BLaER1 (cell line): Measurements from ENCODE around the gene FAM217B.
"Not testable (repeated sequence)": the region's sequence is repeated elsewhere in the genome, so short reads cannot be mapped to it uniquely, and the experiment has no call there.

Experiments
- H3K27ac ChIP-seq: shearing (Covaris generic); formaldehyde crosslinking; 2 replicates; pipeline ENCODE4 v1.8.1; 2022
- H3K27me3 ChIP-seq: shearing (Covaris generic); formaldehyde crosslinking; 2 replicates; pipeline ENCODE4 v1.8.1; 2022
- H3K36me3 ChIP-seq: shearing (Covaris generic); formaldehyde crosslinking; 2 replicates; pipeline ENCODE4 v1.8.1; 2022
- H3K4me1 ChIP-seq: shearing (Covaris generic); formaldehyde crosslinking; 2 replicates; pipeline ENCODE4 v1.8.1; 2022
- H3K4me2 ChIP-seq: shearing (Covaris generic); formaldehyde crosslinking; 2 replicates; pipeline ENCODE4 v1.8.1; 2022
- H3K4me3 ChIP-seq: shearing (Covaris generic); formaldehyde crosslinking; 2 replicates; pipeline ENCODE4 v1.8.1; 2022
- H3K9ac ChIP-seq: shearing (Covaris generic); formaldehyde crosslinking; 2 replicates; pipeline ENCODE4 v1.8.1; 2022
- H3K9me3 ChIP-seq: shearing (Covaris generic); formaldehyde crosslinking; 2 replicates; pipeline ENCODE4 v1.8.1; 2022
- H4K20me1 ChIP-seq: shearing (Covaris generic); formaldehyde crosslinking; 2 replicates; pipeline ENCODE4 v1.8.1; 2022
- Cebpa-rat ChIP-seq: shearing (Covaris generic); IDR thresholded peaks from 2 replicates; pipeline ENCODE4 v1.8.1; 2022

Gene FAM217B

DNA sequence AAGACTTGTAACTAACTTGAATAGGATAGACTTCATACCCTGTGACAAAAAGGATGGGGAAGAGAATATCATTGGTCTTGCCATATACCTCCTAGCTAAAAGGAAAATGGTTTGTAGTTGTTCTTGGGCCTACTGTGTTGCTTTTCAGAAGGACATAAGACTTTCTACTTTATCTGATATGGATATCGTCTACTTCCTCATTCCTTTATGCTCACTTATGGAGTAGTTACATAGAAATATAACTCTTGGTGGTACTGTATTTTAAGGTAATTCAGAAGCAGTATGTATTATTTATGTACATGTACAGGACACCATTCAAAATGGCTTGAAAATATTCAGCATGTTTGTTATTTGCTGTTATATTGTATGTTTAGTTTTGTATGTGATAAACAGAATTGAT lies 8.0 kb downstream of the FAM217B start:
- no peak overlapping the region for H3K4me3 ChIP-seq
- TF ChIP-seq Cebpa-rat, result no peak
- peaks cover 22% of the 10 kb centered on the region for H3K36me3 ChIP-seq
- H3K4me2 ChIP-seq, result no peak overlapping the region
- H3K27ac ChIP-seq, result no peak overlapping the region
- no peaks in the 10 kb centered on the region for H3K27me3 ChIP-seq
- H3K9me3 ChIP-seq, result no peaks in the 10 kb centered on the region
- peaks cover 7% of the 10 kb centered on the region for H3K4me1 ChIP-seq
- no peak overlapping the region for H3K9ac ChIP-seq
- no peaks in the 10 kb centered on the region for H4K20me1 ChIP-seq

DNA sequence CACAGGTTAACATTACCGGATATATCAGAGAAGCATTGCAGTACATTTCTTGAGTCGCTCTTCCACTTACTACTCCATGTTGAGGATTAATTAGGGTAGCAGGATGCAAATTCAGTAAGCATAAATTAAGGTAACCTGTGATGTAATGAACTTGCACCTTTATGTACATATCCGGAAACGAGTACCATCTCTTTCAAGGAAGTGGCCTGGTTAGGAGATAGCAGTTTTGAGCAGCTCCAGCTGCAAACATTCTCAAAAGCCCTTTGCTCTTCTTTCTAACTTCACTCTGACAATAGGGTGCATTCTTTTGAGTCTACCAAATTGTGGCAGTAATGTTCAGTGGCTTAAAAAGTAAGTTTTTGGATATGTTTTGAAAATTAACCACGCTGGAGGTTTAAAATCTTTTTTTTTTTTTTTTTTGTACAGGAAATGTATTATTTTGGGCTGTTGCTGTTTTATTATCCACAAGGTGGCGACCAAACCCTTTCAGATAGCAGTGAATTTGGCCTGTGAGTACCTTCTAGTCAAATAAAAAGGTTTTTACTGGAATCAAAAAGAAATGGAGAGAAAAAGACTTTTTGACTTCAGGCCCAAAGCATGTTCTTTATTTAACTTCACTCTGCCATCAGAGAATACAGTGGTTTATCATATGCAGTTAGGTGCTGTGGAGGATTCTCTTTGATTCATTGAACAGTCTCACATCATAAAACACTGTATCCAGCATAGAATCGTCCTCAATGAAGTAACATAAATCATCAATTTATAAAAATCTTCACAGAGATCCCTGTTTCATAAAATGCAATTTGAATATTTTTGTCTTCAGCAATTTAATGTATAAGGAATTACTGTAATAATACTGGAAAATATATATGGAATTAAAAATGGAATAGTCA lies 8.9 kb downstream of the FAM217B start:
- Histone ChIP-seq H3K9ac (no peak overlapping the region), H3K27me3 (no peaks in the 10 kb centered on the region), H3K4me2 (peak overlapping the region; percentile 41), H3K4me1 (peaks cover 7% of the 10 kb centered on the region), H3K4me3 (no peak overlapping the region), H3K36me3 (peaks cover 18% of the 10 kb centered on the region), H3K9me3 (no peaks in the 10 kb centered on the region), H3K27ac (no peak overlapping the region), H4K20me1 (no peaks in the 10 kb centered on the region)
- no peak for TF ChIP-seq Cebpa-rat

DNA sequence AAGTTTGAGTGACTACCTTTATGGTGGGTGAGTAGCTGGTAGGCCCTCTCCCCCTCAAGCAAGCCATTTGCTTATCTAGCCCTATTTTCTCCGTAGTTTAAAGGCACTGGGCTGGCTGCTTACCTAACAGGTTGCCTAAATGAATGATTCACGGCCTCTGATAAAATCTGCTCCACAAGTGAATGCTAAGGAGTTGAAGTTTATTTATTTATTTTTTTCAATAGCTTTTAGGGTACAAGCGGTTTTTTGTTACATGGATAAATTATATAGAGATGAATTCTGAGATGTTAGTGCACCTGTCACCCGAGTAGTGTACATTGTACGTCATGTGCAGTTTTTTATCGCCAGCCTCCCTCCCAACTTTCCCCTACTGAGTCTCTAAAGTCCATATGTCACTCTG lies 9.7 kb downstream of the FAM217B start:
- Histone ChIP-seq H3K36me3 (peaks cover 9% of the 10 kb centered on the region), H3K27ac (no peak overlapping the region), H3K27me3 (no peaks in the 10 kb centered on the region), H3K9ac (no peak overlapping the region), H3K4me2 (no peak overlapping the region), H4K20me1 (no peaks in the 10 kb centered on the region), H3K9me3 (no peaks in the 10 kb centered on the region), H3K4me3 (no peak overlapping the region), H3K4me1 (peaks cover 7% of the 10 kb centered on the region)
- no peak for TF ChIP-seq Cebpa-rat

DNA sequence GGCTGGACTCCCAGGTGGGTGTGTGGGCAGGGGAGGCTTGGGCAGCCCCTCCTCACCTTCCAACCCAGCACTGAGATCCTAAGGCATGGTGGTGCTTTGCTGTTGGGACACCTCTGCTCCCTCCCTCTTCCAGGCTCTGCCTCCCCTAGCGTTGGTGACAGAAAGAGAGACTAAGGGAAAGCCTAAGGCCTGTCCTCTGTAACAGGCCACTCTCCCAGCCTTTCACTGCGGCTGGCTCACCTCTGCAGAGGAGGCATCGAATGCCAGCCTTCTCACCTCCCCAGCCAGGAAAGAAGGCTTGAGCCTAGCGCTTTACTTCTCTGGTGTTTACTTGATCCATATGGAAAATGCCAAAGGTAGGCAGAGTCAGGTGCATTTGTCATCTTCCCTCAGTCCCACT lies 14.5 kb downstream of the FAM217B start:
- Histone ChIP-seq H3K4me2 (no peak overlapping the region), H4K20me1 (no peaks in the 10 kb centered on the region), H3K9me3 (no peaks in the 10 kb centered on the region), H3K9ac (no peak overlapping the region), H3K4me1 (no peaks in the 10 kb centered on the region), H3K4me3 (no peak overlapping the region), H3K27ac (no peak overlapping the region), H3K27me3 (no peaks in the 10 kb centered on the region), H3K36me3 (no peaks in the 10 kb centered on the region)
- TF ChIP-seq Cebpa-rat, result no peak

DNA sequence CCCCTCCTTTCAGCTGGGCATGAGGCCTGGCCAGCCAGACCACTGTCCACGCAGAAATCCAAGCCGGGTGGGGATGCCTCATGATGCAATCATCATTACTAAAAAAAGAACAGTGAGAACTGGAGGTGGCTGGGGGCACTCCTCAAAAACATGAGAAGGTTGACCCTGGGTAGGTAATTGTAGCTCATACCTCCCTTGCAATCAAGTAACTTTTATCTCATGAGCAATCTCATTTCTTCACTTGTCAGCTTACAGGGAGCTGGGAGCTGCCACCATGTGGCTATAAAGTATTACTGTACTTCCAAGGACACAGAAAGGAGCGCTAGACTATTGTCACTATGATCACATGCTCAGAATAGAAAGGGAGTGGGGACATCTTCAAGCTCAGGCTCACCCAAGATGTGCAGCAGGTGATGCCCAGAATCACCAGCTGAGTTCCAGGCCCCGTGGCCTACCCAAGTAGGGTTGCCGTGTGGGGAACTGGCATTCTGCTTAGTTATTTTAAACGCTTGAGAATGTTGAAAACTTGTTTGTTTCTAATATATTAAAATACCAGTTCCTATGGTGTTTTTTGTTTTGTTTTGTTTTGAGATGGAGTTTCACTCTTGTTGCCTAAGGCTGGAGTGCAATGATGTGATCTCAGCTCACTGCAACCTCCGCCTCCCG lies 15.1 kb downstream of the FAM217B start:
- no peaks in the 10 kb centered on the region for H3K4me1 ChIP-seq
- no peak overlapping the region for H3K9ac ChIP-seq
- TF ChIP-seq Cebpa-rat, result no peak
- H3K36me3 ChIP-seq, result no peaks in the 10 kb centered on the region
- H3K4me3 ChIP-seq, result no peak overlapping the region
- H4K20me1 ChIP-seq, result no peaks in the 10 kb centered on the region
- H3K27ac ChIP-seq, result no peak overlapping the region
- no peaks in the 10 kb centered on the region for H3K27me3 ChIP-seq
- H3K4me2 ChIP-seq, result no peak overlapping the region
- H3K9me3 ChIP-seq, result no peaks in the 10 kb centered on the region

DNA sequence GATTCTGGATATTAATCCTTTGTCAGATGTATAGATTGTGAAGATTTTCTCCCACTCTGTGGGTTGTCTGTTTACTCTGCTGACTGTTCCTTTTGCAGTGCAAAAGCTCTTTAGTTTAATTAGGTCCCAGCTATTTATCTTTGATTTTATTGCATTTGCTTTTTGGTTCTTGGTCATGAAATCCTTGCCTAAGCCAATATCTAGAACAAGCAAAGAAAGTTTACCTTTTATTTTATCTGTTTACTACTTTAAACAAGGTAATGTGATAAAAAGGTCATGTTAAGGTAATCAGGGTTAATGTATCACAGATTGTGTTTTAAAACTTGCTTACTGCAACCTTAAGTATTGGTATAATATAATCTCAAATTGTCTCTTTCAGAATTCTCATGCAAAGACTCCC lies 17.4 kb downstream of the FAM217B start:
- not testable (repeated sequence) for H3K9ac ChIP-seq, H3K36me3 ChIP-seq, H3K4me2 ChIP-seq, H4K20me1 ChIP-seq, H3K27me3 ChIP-seq, H3K4me1 ChIP-seq, H3K27ac ChIP-seq, H3K9me3 ChIP-seq, H3K4me3 ChIP-seq

DNA sequence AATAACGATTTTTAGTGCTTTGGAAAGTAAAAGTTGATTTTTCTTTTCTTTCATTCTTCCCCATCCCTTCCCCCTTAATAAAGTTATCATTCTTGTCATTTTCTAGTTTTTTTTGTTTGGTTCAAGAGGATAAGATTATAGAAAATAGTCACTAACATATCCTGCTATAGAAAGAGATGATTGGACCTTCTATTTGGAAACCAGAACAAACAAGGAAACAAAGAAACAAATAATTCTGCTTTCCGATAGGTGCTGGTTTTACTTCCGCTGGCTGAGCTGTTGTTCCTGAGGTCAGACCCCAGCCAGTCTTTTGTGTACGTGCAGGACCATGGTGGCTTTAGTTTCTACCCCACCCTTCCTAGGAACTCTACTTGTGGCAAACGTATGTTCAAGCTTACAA lies 17.9 kb downstream of the FAM217B start, which contains the start of gene CDH26:
CDH26 (plus strand) TSS at position 301 of the 400 bp plus-strand sequence. CDS start 304 bp downstream, outside the sequence.
- no peaks in the 10 kb centered on the region for H3K4me1 ChIP-seq
- TF ChIP-seq Cebpa-rat, result no peak
- no peaks in the 10 kb centered on the region for H3K36me3 ChIP-seq
- H3K9me3 ChIP-seq, result no peaks in the 10 kb centered on the region
- H3K4me3 ChIP-seq, result no peak within 1 kb of the TSS
- no peaks in the 10 kb centered on the region for H3K27me3 ChIP-seq
- H3K27ac ChIP-seq, result no peak within 1 kb of the TSS
- no peak within 1 kb of the TSS for H3K4me2 ChIP-seq
- no peak within 1 kb of the TSS for H3K9ac ChIP-seq
- H4K20me1 ChIP-seq, result no peaks in the 10 kb centered on the region

DNA sequence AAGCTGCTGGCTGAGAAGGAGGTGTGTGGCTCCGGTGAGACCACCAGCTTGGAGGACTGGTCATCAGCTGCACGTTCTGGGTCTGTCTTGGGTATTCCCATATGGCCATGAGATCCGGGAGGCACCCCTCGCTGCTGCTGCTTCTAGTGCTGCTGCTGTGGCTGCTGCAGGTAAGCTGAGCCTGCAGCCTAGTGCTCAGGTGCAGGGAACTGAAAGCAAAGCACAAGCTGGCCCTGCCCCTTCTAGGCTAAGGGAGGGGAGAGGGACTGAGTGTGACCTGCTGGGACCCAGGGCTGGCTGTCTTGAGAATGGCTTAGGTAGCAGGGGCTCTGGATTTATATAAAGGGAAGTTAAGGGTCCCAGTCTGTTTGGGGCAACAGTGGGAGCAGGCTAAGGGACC lies 18.4 kb downstream of the FAM217B start:
- no peaks in the 10 kb centered on the region for H3K4me1 ChIP-seq
- H3K4me2 ChIP-seq, result no peak overlapping the region
- no peaks in the 10 kb centered on the region for H3K27me3 ChIP-seq

DNA sequence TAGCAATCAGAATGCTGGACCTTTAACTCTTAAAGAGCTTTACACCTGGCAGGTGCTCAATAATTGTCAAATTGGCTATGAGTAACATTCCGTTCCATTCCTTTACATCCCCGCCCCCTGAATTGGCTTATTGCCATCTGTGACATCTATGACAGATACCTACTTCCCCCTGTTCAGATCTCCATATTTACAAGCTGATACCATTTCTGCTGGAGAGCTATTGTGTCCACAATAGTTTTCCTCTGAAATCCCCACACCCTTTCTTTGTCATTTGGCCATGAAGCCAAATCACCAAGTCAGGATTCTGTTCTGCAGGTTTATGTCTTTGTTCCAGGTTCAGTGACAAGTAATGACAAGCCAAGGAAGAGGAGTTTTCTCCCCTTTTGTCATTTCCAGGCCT lies 21.2 kb downstream of the FAM217B start:
- no peaks in the 10 kb centered on the region for H3K36me3 ChIP-seq
- H3K4me2 ChIP-seq, result no peak overlapping the region
- no peaks in the 10 kb centered on the region for H3K27me3 ChIP-seq
- no peaks in the 10 kb centered on the region for H3K9me3 ChIP-seq
- H3K4me3 ChIP-seq, result no peak overlapping the region
- TF ChIP-seq Cebpa-rat, result no peak
- no peaks in the 10 kb centered on the region for H3K4me1 ChIP-seq
- H4K20me1 ChIP-seq, result no peaks in the 10 kb centered on the region
- H3K27ac ChIP-seq, result no peak overlapping the region
- H3K9ac ChIP-seq, result no peak overlapping the region

More for the DNA sequence above, 18.4 kb downstream of the FAM217B start:
- Histone ChIP-seq H3K9me3 (no peaks in the 10 kb centered on the region), H3K36me3 (no peaks in the 10 kb centered on the region), H3K9ac (no peak overlapping the region), H3K4me3 (no peak overlapping the region), H4K20me1 (no peaks in the 10 kb centered on the region), H3K27ac (no peak overlapping the region)
- TF ChIP-seq Cebpa-rat, result no peak

DNA sequence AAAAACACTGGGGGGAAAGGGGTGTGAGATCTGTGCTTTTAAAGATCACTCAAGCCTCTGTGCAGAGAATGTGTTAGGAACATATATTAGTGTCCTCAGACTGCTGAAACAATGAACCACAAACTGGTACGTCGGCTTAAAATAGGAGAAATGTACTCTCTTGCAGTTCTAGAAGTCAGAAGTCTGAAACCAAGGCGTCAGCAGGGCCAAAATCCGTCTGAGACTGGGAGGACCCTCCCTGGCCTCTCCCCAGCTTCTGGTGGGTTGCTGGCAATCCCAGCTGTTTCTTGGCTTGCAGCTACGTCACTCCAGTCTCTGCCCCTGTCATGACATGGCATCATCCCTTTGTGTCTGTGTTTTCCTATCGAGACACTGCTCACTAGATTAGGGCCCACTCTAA lies 22.0 kb downstream of the FAM217B start:
- Histone ChIP-seq H3K4me1 (no peaks in the 10 kb centered on the region), H3K36me3 (no peaks in the 10 kb centered on the region), H3K27ac (no peak overlapping the region), H4K20me1 (no peaks in the 10 kb centered on the region), H3K4me2 (no peak overlapping the region), H3K9ac (no peak overlapping the region), H3K9me3 (no peaks in the 10 kb centered on the region), H3K27me3 (no peaks in the 10 kb centered on the region), H3K4me3 (no peak overlapping the region)
- TF ChIP-seq Cebpa-rat, result no peak
